GM23248 (cell line): Measurements from ENCODE around the gene DCDC1.

Source experiments
- EZH2 ChIP-seq: fragments of 200-600 bp; sonication (generic); IDR thresholded peaks from 2 replicates; pipeline ENCODE4 v1.6.1; 2018; ENCODE audit warnings: antibody characterized with exemption, mild to moderate bottlenecking; ENCODE audit not compliant: insufficient read depth, poor library complexity, severe bottlenecking
- EZH2phosphoT487 ChIP-seq: fragments of 200-600 bp; sonication (generic); IDR thresholded peaks from 2 replicates; pipeline ENCODE4 v1.6.1; 2018; ENCODE audit warnings: antibody characterized with exemption, moderate library complexity, mild to moderate bottlenecking, low read depth; ENCODE audit not compliant: insufficient read depth

- TF ChIP-seq EZH2phosphoT487 = no peak
- no peak for TF ChIP-seq EZH2
Measured at GRCh38 chr11:30859669-30860068, 509.9 kb downstream of the DCDC1 start.
